Subcutaneous adipose tissue (tissue), 4 donors: ENCODE results near the gene FPR3. TPM values are rescaled to one million over a fixed set of nuclear protein-coding genes. Genes with fewer than 3 reads are reported as not detected.

Experiments
- CTCF ChIP-seq: fragments of 450-650 bp; IDR thresholded peaks from one replicate; pipeline ENCODE4 v1.5.1; 2016; ENCODE audit warnings: low read depth, mild to moderate bottlenecking, control low read depth, antibody characterized with exemption, moderate library complexity
- total RNA-seq, 4 donors: library from RNA; depleted of rRNA; stranded (reverse); fragments of >200 nt; gene quantifications; one replicate each; pipeline ENCODE4 v1.1.0, GENCODE V29; 2016

FPR3 gene, protein sequence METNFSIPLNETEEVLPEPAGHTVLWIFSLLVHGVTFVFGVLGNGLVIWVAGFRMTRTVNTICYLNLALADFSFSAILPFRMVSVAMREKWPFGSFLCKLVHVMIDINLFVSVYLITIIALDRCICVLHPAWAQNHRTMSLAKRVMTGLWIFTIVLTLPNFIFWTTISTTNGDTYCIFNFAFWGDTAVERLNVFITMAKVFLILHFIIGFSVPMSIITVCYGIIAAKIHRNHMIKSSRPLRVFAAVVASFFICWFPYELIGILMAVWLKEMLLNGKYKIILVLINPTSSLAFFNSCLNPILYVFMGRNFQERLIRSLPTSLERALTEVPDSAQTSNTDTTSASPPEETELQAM
- 100 to 1,000 TPM in 1 of 4 donors, 10 to 100 TPM in 2, 1 to 10 TPM in 1; 3.2 to 112 (median 27.3) TPM for total RNA-seq

DNA sequence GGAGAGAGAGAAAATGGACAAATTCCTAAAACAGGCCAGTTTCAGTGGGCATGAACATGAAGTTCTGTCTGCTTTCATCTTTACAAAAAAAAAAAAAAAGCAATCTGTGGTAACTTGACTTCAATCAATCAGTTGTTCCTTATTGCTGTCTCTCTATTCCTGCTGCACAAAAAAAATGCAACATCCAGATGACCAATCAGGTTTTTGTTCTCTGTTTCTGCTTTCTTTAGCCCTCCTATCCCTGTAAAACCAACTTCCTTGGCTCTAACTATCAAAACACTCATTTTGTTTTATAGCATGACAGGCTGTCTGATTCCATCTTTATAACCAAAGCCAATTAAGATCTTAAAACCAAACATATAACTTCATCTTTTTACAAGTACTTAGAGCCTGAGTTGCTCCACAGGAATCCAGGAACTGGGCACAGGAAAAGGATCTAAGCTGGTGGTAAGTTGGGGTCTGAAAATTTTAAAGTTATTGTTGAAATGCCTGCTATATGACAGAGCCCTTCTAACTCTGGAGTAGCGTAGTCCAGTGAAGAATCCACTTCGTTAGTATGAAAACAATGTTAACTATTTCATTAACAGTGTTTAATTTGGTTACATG lies at the start of gene FPR3:
Gene FPR3, plus strand, starts transcription at position 273 of the 606 bp plus-strand sequence. CDS start 28,592 bp downstream, outside the sequence.
- TF ChIP-seq CTCF: no peak

- TF ChIP-seq CTCF: no peak
Observed at GRCh38 chr19:51746731-51747130, 48.2 kb upstream of the FPR3 start.

DNA sequence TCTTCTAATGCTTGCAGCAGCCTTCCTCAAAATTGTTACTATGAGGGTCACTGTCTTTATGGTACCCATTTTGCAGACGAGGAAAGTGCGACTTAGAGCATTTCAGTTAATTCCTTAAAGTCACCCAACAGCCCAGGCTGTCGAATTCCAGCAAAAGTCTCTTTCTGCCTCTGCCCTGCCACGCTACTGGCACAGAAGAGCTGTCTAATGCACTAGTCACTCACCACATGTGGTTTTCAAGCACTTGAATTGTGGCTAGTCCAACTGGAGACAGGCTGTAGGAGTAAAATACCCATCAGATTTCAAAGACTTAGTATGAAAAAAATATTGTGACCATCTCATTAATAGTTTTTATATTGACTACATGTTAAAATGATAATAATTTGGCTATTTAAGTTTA lies 45.0 kb upstream of the FPR3 start:
- no peak for TF ChIP-seq CTCF

DNA sequence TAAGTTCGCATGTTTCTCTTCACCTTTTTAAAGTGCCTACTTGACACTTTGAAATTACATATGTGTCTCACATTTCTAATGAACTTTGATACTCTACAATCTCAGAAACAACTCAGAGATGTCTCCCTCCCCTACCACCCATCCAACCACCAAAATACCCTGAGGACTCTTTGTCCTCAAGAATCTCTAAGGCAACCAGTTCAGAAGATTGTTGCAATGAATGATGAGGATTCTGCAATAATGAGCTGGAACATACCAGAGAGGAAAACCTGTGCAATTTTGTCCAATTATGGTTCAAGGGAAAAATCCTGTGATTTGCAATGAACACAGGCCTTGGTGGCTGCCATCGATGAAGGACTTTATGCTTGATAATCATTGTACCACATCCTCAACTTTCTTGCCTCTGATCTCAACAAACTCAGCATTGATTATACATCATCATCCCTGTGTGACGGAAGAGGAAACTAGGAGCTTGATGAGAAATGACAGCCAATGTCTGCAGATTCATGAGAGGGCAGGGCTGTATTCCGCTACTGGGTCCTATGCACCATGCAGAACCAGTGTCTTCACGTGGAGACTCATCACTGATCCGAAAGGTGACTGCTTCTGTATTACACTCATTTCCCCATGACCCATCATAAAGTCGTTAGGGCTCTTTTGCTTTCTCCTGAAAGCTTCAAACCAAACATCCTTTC lies 44.4 kb upstream of the FPR3 start:
- no peak for TF ChIP-seq CTCF

GRCh38 chr19:51751655-51752054 lies 43.3 kb upstream of the FPR3 start, which contains the start of gene FPR1:
FPR1 (minus strand) TSS chr19:51751878; CDS start chr19:51746994, 4,884 bp downstream.
- no peak for TF ChIP-seq CTCF

- no peak for TF ChIP-seq CTCF
Observed at GRCh38 chr19:51754109-51754508, 40.8 kb upstream of the FPR3 start.

- no peak for TF ChIP-seq CTCF
Observed at GRCh38 chr19:51754770-51755169, 40.2 kb upstream of the FPR3 start.
